ENCODE results near the gene KLK11.

The KLK11 gene

GRCh38 chr19:51036519-51036918, 10.1 kb upstream of the KLK11 start:
- DNase-seq (ENCODE audit: low read depth, low spot score), result no peak
- TF ChIP-seq CTCF (IDR thresholded peaks at IDR 0.05; ENCODE audit: insufficient read depth, low read length, missing control alignments), result no peak
- ChIA-PET POLR2A (no interaction called here), CTCF (no interaction called here)
- no peak overlapping the region for H3K4me3 ChIP-seq (ENCODE audit: low read depth, low read length)

GRCh38 chr19:51034704-51035103, 8.3 kb upstream of the KLK11 start, which contains the start of gene KLK12:
TSS of gene KLK12 (minus strand) at chr19:51035002. CDS start at chr19:51034621, 381 bp downstream.
- DNase-seq (ENCODE audit: low read depth, low spot score), result no peak
- POLR2A ChIA-PET, result no interaction called here

GRCh38 chr19:51031880-51032225, 5.4 kb upstream of the KLK11 start:
- H3K4me3 ChIP-seq (ENCODE audit: low read depth, low read length), result no peak overlapping the region
- no peak for DNase-seq (ENCODE audit: low read depth, low spot score)
- no peak for TF ChIP-seq CTCF (IDR thresholded peaks at IDR 0.05; ENCODE audit: insufficient read depth, low read length, missing control alignments)
- ChIA-PET POLR2A (interaction anchor here (0.6 kb wide), 1 partner anchor 62 kb away, joined by 3 read pairs; no protein-coding TSS in a partner anchor), CTCF (no interaction called here)

More at GRCh38 chr19:51034704-51035103, 8.3 kb upstream of the KLK11 start, which contains the start of gene KLK12:
- no peak for TF ChIP-seq CTCF (IDR thresholded peaks at IDR 0.05; ENCODE audit: insufficient read depth, low read length, missing control alignments)
- CTCF ChIA-PET, result no interaction called here
- no peak within 1 kb of the TSS for H3K4me3 ChIP-seq (ENCODE audit: low read depth, low read length)

- no peak overlapping the region for H3K4me3 ChIP-seq (ENCODE audit: low read depth, low read length)
- CTCF ChIA-PET, result no interaction called here
- TF ChIP-seq CTCF (IDR thresholded peaks at IDR 0.05; ENCODE audit: insufficient read depth, low read length, missing control alignments), result no peak
Measured at GRCh38 chr19:51031220-51031879, 4.9 kb upstream of the KLK11 start.

GRCh38 chr19:51030631-51031030, 4.2 kb upstream of the KLK11 start:
- POLR2A ChIA-PET, result no interaction called here
- CTCF ChIA-PET, result no interaction called here
- DNase-seq (ENCODE audit: low read depth, low spot score), result no peak
- no peak overlapping the region for H3K4me3 ChIP-seq (ENCODE audit: low read depth, low read length)
- TF ChIP-seq CTCF (IDR thresholded peaks at IDR 0.05; ENCODE audit: insufficient read depth, low read length, missing control alignments), result no peak

More at GRCh38 chr19:51031220-51031879, 4.9 kb upstream of the KLK11 start:
- POLR2A ChIA-PET, result no interaction called here
- DNase-seq (ENCODE audit: low read depth, low spot score), result no peak

GRCh38 chr19:51029718-51030117, 3.3 kb upstream of the KLK11 start:
- DNase-seq (ENCODE audit: low read depth, low spot score), result no peak
- no peak for TF ChIP-seq CTCF (IDR thresholded peaks at IDR 0.05; ENCODE audit: insufficient read depth, low read length, missing control alignments)
- H3K4me3 ChIP-seq (ENCODE audit: low read depth, low read length), result no peak overlapping the region
- ChIA-PET POLR2A (no interaction called here), CTCF (no interaction called here)
